Panc1 (cell line): ENCODE results near the gene DNAJC22. TPM values are rescaled to one million over a fixed set of nuclear protein-coding genes. Genes with fewer than 3 reads are reported as not detected.
"Not testable (repeated sequence)": the region's sequence is repeated elsewhere in the genome, so short reads cannot be mapped to it uniquely, and the experiment has no call there.

ENCODE experiments used
- ATAC-seq: fragments of 200-7000 bp; cut with Tn5 transposase; 2 replicates; pipeline ENCODE4 v1.9.1; 2020; ENCODE audit warnings: mild to moderate bottlenecking, moderate library complexity
- BruUV-seq: library from RNA; stranded (reverse); fragments of 400-500 nt; replicated peaks from 2 replicates; lab custom pipeline; 2021; lab: Mats Ljungman, UMichigan
- CTCF ChIA-PET: fragments of 300-600 bp; sonication (Branson Sonifier 250); formaldehyde crosslinking; loops from one replicate; lab custom pipeline; 2022; ENCODE audit warnings: antibody characterized with exemption; lab: Charles Lee
- POLR2A ChIA-PET: fragments of 300-600 bp; sonication (Branson Sonifier 250); formaldehyde crosslinking; loops from one replicate; lab custom pipeline; 2022; ENCODE audit warnings: antibody characterized with exemption; lab: Charles Lee
- DNase-seq: peaks from one replicate; pipeline ENCODE4 v3.0.0-alpha.2; 2010; ENCODE audit warnings: low read depth, low spot score
- H3K27ac ChIP-seq: 2 replicates; pipeline ENCODE4 v1.5.1; 2011; ENCODE audit warnings: mild to moderate bottlenecking, low read length, inconsistent platforms
- H3K27me3 ChIP-seq: fragments of 200-500 bp; sonication (Bioruptor generic); 2 replicates; pipeline ENCODE4 v1.6.0; 2014; ENCODE audit warnings: low read length, inconsistent platforms; ENCODE audit not compliant: control insufficient read depth, insufficient read depth
- H3K36me3 ChIP-seq: fragments of 200-500 bp; sonication (Bioruptor generic); 2 replicates; pipeline ENCODE4 v1.5.1; 2014; ENCODE audit warnings: inconsistent platforms, mild to moderate bottlenecking, low read length, moderate library complexity; ENCODE audit not compliant: control insufficient read depth, insufficient read depth
- H3K4me1 ChIP-seq: 2 replicates; pipeline ENCODE4 v1.5.1; 2011; ENCODE audit warnings: inconsistent platforms, mild to moderate bottlenecking, low read length, moderate library complexity; ENCODE audit not compliant: control insufficient read depth, insufficient read depth
- H3K4me3 ChIP-seq, 2 experiments: 2 replicates each; pipeline ENCODE4 v1.5.1; 2011 to 2012; ENCODE audit warnings: low read depth in 2 of 2, low read length in 2 of 2, mild to moderate bottlenecking in 2 of 2, inconsistent platforms in 1 of 2, moderate library complexity in 1 of 2
- H3K9me3 ChIP-seq: fragments of 200-500 bp; sonication (Bioruptor generic); 2 replicates; pipeline ENCODE4 v1.5.1; 2014; ENCODE audit warnings: low read depth, mild to moderate bottlenecking, inconsistent platforms, low read length, moderate library complexity; ENCODE audit not compliant: control insufficient read depth, insufficient read depth
- POLR2AphosphoS5 ChIP-seq: IDR thresholded peaks from 2 replicates; pipeline ENCODE4 v1.6.1; 2012; ENCODE audit warnings: mild to moderate bottlenecking, low read depth, low read length, moderate library complexity
- REST ChIP-seq, 2 experiments: IDR thresholded peaks; 2 replicates each; pipeline ENCODE4 v1.6.1; 2011 to 2012; ENCODE audit warnings: low read depth in 2 of 2, control low read depth in 1 of 2, low read length in 1 of 2, mild to moderate bottlenecking in 1 of 2, moderate library complexity in 1 of 2; ENCODE audit not compliant: insufficient read depth in 1 of 2
- SIN3A ChIP-seq: IDR thresholded peaks from 2 replicates; pipeline ENCODE4 v1.6.1; 2012; ENCODE audit warnings: low read depth, mild to moderate bottlenecking, low read length, moderate library complexity, borderline replicate concordance; ENCODE audit not compliant: insufficient read depth
- TCF7L2 ChIP-seq: IDR thresholded peaks from 2 replicates; pipeline ENCODE4 v1.6.1; 2011; ENCODE audit warnings: mild to moderate bottlenecking, low read depth, low read length, inconsistent platforms
- in situ Hi-C: cut with HindIII; loops from 2 replicates; pipeline ENCODE4 v1.10.0; 2016; ENCODE audit warnings: low sequenced_read_pairs, low pct_unique_long_range_greater_than_20kb
- intact Hi-C: fragments of 100-400 bp; cut with micrococcal nuclease; formaldehyde crosslinking; loops from one replicate; pipeline ENCODE4 v1.10.0; 2022; ENCODE audit not compliant: unreplicated experiment
- total RNA-seq: library from RNA; stranded (reverse); gene quantifications from one replicate; pipeline ENCODE4 v1.2.1, GENCODE V29; 2021; ENCODE audit not compliant: unreplicated experiment
- TF ChIP-seq, protein P1 (sequence below): fragments of 450-650 bp; IDR thresholded peaks from 2 replicates; pipeline ENCODE4 v1.5.1; 2017; ENCODE audit warnings: mild to moderate bottlenecking

Gene DNAJC22
- total RNA-seq, 1 experiment from 2014 or later, result 1.9 TPM

DNA sequence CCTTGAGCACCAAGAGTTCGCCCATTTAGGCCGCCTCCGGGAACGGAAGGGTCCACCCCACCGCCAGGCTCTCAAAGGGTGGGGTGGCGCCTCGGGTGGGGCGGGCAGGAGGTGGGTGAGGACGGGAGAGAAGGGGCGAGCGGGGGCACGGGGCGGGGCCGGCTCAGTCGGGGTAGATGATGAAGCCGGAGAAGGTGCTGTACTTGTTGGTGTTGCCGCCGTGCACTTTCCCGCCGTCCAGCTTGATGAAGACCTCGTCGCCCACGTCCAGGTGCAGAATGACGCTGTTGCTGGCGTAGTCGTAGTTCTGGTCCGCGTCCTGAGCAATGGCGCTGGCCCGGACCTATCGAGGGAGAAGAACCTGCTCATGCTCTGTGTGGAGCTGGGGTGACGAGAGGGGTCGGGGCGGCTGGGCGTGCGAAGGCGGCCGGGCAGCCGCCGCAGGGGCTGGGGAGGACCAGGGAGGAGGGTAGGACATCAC is 13.8 kb upstream of the DNAJC22 start:
- intact Hi-C loops, result no loop called here
- H3K9me3 ChIP-seq, result no peaks in the 10 kb centered on the region
- no peak overlapping the region for H3K27ac ChIP-seq
- TF ChIP-seq POLR2AphosphoS5, result no peak
- no peak for TF ChIP-seq SIN3A
- TF ChIP-seq, protein P1, sequence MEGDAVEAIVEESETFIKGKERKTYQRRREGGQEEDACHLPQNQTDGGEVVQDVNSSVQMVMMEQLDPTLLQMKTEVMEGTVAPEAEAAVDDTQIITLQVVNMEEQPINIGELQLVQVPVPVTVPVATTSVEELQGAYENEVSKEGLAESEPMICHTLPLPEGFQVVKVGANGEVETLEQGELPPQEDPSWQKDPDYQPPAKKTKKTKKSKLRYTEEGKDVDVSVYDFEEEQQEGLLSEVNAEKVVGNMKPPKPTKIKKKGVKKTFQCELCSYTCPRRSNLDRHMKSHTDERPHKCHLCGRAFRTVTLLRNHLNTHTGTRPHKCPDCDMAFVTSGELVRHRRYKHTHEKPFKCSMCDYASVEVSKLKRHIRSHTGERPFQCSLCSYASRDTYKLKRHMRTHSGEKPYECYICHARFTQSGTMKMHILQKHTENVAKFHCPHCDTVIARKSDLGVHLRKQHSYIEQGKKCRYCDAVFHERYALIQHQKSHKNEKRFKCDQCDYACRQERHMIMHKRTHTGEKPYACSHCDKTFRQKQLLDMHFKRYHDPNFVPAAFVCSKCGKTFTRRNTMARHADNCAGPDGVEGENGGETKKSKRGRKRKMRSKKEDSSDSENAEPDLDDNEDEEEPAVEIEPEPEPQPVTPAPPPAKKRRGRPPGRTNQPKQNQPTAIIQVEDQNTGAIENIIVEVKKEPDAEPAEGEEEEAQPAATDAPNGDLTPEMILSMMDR, result no peak
- no peak for TF ChIP-seq TCF7L2
- no peak for TF ChIP-seq REST (IDR thresholded peaks at IDR 0.05; ENCODE audit: insufficient read depth in 1 of 2, low read depth in 2 of 2, low read length in 1 of 2)
- no peak overlapping the region for H3K4me3 ChIP-seq
- POLR2A ChIA-PET, result no interaction called here
- BruUV-seq, result no TSS peak
- H3K27me3 ChIP-seq, result no peaks in the 10 kb centered on the region
- H3K4me1 ChIP-seq, result peaks cover 11% of the 10 kb centered on the region; the same call in 1 of the 2 replicates
- no peak for DNase-seq
- CTCF ChIA-PET, result interaction anchor here (0.9 to 2.3 kb wide), 5 partner anchors 15 to 222 kb away, joined by 3 to 45 read pairs (median 9); partner anchors contain the start of gene PRPH
- ATAC-seq, result no peak
- in situ Hi-C loops, result no loop called here
- no peaks in the 10 kb centered on the region for H3K36me3 ChIP-seq

GRCh38 chr12:49333778-49334177 is 12.9 kb upstream of the DNAJC22 start:
- in situ Hi-C loops, H3K27me3 ChIP-seq, ATAC-seq, H3K27ac ChIP-seq, BruUV-seq, H3K36me3 ChIP-seq, intact Hi-C loops, H3K9me3 ChIP-seq, H3K4me3 ChIP-seq, DNase-seq, CTCF ChIA-PET: not testable (repeated sequence)
- POLR2A ChIA-PET, result interaction anchor here (0.7 kb wide), 1 partner anchor 18 kb away, joined by 5 read pairs; no protein-coding TSS in a partner anchor
- peaks cover 11% of the 10 kb centered on the region; the same call in 1 of the 2 replicates for H3K4me1 ChIP-seq

DNA sequence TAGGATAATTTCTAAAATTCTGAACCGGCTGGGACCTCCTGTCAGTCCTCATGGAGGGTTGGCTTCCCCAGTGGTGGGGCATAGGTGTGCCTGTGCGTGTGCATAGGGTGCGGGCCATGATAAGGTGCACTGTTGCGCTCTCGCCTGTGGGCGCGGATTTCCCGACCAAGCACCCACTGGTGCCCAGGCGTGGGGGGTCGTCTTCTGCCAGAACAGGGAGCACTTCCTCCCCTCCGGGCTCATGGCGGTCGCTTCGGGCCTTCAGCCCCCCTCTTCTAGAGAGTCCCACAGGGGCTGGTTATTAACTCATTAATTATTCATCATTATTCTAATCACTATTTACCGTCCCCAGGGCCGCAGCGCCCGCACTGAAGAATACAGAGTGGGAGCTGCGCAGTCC is 12.5 kb upstream of the DNAJC22 start:
- no peak for TF ChIP-seq SIN3A
- no peak for TF ChIP-seq TCF7L2
- TF ChIP-seq, protein P1, result no peak
- TF ChIP-seq POLR2AphosphoS5, result no peak
- TF ChIP-seq REST (IDR thresholded peaks at IDR 0.05; ENCODE audit: insufficient read depth in 1 of 2, low read depth in 2 of 2, low read length in 1 of 2), result no peak
- CTCF ChIA-PET, result interaction anchor here (1.0 kb wide), 1 partner anchor 13 kb away, joined by 3 read pairs; no protein-coding TSS in a partner anchor
- BruUV-seq, result no TSS peak

More for the DNA sequence above, 12.5 kb upstream of the DNAJC22 start:
- peaks cover 11% of the 10 kb centered on the region; the same call in 1 of the 2 replicates for H3K4me1 ChIP-seq
- H3K36me3 ChIP-seq, result no peaks in the 10 kb centered on the region
- no peaks in the 10 kb centered on the region for H3K9me3 ChIP-seq
- no peaks in the 10 kb centered on the region for H3K27me3 ChIP-seq
- no peak overlapping the region for H3K27ac ChIP-seq
- ATAC-seq (no peak), DNase-seq (no peak)
- no peak overlapping the region for H3K4me3 ChIP-seq
- POLR2A ChIA-PET, result no interaction called here
- in situ Hi-C loops (no loop called here), intact Hi-C loops (no loop called here)
